OCI-LY7 (cell line): ENCODE measurements around the gene PSMG4.

Experiments used
- CTCF ChIP-seq: fragments of 200-600 bp; sonication (generic); conservative IDR thresholded peaks from 2 replicates; pipeline ENCODE4 v1.5.1; 2014; ENCODE audit warnings: mild to moderate bottlenecking, antibody characterized with exemption, low read length, moderate library complexity, mixed read lengths
- EZH2phosphoT487 ChIP-seq: fragments of 200-600 bp; sonication (generic); IDR thresholded peaks from 2 replicates; pipeline ENCODE4 v1.6.1; 2018; ENCODE audit warnings: low read depth, borderline replicate concordance, mild to moderate bottlenecking, mixed run types, antibody characterized with exemption, low read length, moderate library complexity, mixed read lengths

GRCh38 chr6:3284436-3284876 lies 25.7 kb downstream of the PSMG4 start:
- TF ChIP-seq CTCF (no peak), EZH2phosphoT487 (no peak)
